GM06990 (cell line): ENCODE data around the gene TBRG4.

Experiments
- DNase-seq: peaks from one replicate; pipeline ENCODE4 v3.0.0-alpha.2; 2011; ENCODE audit not compliant: insufficient read length; ENCODE audit errors: extremely low read depth
- H3K27me3 ChIP-seq: replicated peaks from 2 replicates; pipeline ENCODE4 v1.6.0; 2011; ENCODE audit warnings: low read length; ENCODE audit not compliant: control insufficient read depth, insufficient read depth
- H3K36me3 ChIP-seq: 2 replicates; pipeline ENCODE4 v1.5.1; 2011; ENCODE audit warnings: low read length; ENCODE audit not compliant: control insufficient read depth, insufficient read depth
- H3K4me3 ChIP-seq: replicated peaks from 2 replicates; pipeline ENCODE4 v1.5.1; 2011; ENCODE audit warnings: low read depth, mild to moderate bottlenecking, control low read depth, low read length
- TF ChIP-seq, protein P1 (sequence below): IDR thresholded peaks from 2 replicates; pipeline ENCODE4 v1.5.1; 2011; ENCODE audit warnings: low read length, control low read depth, mild to moderate bottlenecking, inconsistent platforms; ENCODE audit not compliant: insufficient read depth, poor library complexity, severe bottlenecking

The TBRG4 gene

DNA sequence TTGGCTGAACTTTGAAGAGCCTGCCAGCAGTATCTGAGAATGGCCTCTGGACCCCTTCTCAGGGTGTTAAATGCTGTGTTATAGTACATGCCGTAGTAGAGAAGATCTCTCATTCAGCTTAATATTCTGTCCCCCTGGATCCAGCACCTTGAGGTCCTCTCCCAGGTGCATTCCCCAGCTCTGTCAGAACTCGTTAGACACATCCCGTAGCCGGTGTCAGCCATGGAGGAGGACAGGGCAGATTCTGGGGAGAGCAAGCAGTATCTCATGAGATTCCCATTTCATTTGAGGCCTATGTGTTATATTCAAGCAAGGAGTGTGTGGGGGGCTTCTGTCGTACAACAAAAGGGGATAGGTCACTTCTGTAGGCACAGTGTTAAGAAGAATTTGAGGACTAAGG lies 57.6 kb downstream of the TBRG4 start:
- Histone ChIP-seq H3K36me3 (peaks cover 6% of the 10 kb centered on the region), H3K4me3 (no peak overlapping the region), H3K27me3 (no peaks in the 10 kb centered on the region)
- DNase-seq, result no peak
- TF ChIP-seq, protein P1, sequence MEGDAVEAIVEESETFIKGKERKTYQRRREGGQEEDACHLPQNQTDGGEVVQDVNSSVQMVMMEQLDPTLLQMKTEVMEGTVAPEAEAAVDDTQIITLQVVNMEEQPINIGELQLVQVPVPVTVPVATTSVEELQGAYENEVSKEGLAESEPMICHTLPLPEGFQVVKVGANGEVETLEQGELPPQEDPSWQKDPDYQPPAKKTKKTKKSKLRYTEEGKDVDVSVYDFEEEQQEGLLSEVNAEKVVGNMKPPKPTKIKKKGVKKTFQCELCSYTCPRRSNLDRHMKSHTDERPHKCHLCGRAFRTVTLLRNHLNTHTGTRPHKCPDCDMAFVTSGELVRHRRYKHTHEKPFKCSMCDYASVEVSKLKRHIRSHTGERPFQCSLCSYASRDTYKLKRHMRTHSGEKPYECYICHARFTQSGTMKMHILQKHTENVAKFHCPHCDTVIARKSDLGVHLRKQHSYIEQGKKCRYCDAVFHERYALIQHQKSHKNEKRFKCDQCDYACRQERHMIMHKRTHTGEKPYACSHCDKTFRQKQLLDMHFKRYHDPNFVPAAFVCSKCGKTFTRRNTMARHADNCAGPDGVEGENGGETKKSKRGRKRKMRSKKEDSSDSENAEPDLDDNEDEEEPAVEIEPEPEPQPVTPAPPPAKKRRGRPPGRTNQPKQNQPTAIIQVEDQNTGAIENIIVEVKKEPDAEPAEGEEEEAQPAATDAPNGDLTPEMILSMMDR, result no peak

DNA sequence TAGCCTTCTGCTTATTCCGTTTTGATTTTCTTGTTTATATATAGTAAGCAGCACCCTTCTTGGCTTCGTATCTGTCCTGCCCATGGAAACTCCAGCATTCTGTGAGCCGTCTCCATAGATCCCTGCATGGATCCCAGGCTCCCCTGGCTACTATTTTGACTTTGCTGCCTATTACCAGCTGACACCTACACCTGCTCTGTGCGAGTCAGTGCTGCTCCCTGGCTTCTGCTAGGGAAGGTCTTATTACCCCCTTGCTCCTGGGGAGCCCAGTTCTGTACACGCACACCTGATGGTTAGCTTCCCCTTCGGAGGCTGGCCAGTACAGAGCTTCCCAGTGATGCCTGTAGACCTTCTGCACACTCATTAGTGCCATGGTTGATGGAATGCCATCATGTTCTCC lies 58.1 kb downstream of the TBRG4 start:
- peaks cover 6% of the 10 kb centered on the region for H3K36me3 ChIP-seq
- H3K27me3 ChIP-seq, result no peaks in the 10 kb centered on the region
- no peak overlapping the region for H3K4me3 ChIP-seq
- TF ChIP-seq, protein P1, result no peak
- DNase-seq, result no peak

DNA sequence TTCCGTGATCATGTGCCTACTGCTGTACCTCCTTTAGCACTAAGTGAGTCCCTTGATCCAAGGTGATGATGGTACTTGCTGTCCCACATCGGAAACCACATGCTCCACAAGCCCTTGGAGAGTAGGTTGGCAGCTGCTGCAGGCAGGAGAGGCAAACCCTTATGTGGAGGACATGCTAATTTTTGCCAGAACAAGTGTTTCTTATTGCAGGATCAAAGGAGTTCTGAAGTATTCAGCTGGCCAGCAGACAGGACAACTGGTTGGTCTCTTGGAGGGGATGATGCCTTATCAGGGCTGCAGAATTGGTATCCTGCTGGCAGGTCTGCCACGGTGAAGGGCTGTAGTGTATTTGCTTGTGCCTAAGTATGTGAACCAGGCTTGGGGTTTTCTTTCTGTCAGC lies 59.5 kb downstream of the TBRG4 start:
- Histone ChIP-seq H3K4me3 (no peak overlapping the region), H3K27me3 (no peaks in the 10 kb centered on the region), H3K36me3 (peaks cover 8% of the 10 kb centered on the region)
- TF ChIP-seq, protein P1, result no peak
- no peak for DNase-seq

DNA sequence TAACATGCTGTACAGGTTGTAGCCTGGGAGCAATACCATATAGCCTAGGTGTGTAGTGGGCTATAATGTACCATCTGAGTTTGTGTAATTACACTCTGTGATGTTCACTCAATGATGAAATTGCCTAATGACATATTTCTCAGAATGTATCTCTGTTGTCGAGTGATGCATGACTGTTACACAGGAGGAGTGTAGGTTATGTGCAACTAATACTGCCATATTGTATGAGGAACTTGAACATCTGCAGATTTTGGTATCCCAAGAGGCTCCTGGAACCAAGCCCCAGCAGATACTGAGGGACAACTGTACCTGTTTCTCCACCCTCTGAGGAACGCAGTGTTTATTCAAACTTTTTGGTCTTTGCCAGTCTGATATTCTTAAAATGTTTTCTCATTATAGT lies 61.3 kb downstream of the TBRG4 start:
- no peaks in the 10 kb centered on the region for H3K27me3 ChIP-seq
- no peak for DNase-seq
- H3K36me3 ChIP-seq, result peaks cover 10% of the 10 kb centered on the region
- TF ChIP-seq, protein P1, result no peak
- no peak overlapping the region for H3K4me3 ChIP-seq
